Epithelial cell of esophagus (primary cell): ENCODE measurements around the gene MYLK.
"Not testable (repeated sequence)": the region's sequence is repeated elsewhere in the genome, so short reads cannot be mapped to it uniquely, and the experiment has no call there.

Experiments used
- DNase-seq: peaks from one replicate; pipeline ENCODE4 v3.0.0; 2010; ENCODE audit warnings: low read depth
- H3K4me3 ChIP-seq: 2 replicates; pipeline ENCODE4 v1.5.1; 2011; ENCODE audit warnings: mild to moderate bottlenecking, low read length, control low read depth
- CTCF ChIP-seq: IDR thresholded peaks from 2 replicates; pipeline ENCODE4 v1.5.1; 2011; ENCODE audit warnings: low read depth, mild to moderate bottlenecking, low read length, control low read depth, inconsistent platforms; ENCODE audit not compliant: insufficient read depth; ENCODE audit errors: missing control alignments

The MYLK gene

GRCh38 chr3:123739106-123739505, 145.0 kb downstream of the MYLK start:
- TF ChIP-seq CTCF = no peak
- no peak for DNase-seq
- no peak overlapping the region for H3K4me3 ChIP-seq

DNA sequence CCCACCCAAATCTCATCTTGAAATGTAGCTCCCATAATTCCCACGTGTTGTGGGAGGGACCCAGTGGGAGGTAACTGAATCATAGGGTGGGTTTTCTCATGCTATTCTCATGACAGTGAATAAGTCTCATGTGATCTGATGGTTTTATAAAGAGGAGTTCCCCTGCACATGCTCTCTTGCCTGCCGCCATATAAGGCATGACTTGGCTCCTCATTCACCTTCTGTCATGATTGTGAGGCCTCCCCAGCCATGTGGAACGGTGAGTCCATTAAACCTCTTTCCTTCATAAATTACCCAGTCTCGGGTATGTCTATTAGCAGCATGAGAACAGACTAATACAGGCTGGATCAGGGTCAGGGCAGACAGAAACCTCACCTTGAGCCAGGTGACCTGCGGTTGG, 145.6 kb downstream of the MYLK start:
- DNase-seq = not testable (repeated sequence)

DNA sequence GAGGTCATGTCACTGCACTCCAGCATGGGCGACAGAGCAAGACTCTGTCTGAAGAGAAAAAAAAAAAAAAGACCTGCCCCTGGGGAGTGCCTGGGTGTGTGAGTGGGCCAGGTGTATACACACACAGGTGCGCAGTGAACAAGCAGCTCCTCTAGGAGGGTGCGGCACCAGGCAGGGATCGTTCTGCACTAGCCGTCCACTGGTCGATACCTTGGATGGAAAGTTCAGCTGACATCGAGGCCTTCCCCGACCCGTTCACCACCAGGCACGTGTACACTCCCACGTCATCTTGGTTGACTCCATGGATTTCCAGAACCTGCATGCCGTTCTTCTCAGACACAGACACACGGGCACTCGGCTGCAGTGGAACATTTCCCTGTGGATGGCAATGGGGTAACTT, 147.0 kb downstream of the MYLK start:
- no peak for DNase-seq
- no peak for TF ChIP-seq CTCF
- no peak overlapping the region for H3K4me3 ChIP-seq

More for the DNA sequence above, 145.6 kb downstream of the MYLK start:
- not testable (repeated sequence) for H3K4me3 ChIP-seq

DNA sequence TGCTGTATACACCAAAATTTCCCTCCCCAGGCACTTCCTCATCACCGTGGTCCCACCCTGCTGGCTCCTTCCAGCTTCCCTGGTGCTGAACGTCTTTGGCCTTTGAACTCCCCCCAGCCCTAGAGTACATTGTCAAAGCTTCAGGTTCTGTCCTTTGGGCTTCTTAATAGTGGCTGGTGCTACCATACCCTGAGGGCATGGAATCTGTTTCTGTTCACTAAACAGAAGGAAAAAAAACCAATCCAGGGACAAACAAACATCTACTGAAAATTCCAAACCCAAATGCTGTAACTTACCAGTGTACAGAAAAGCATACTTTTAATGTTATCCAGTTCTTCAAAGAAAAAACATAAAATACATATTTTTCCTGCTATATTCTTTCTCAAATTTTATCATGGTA, 148.7 kb downstream of the MYLK start:
- TF ChIP-seq CTCF = no peak
- no peak overlapping the region for H3K4me3 ChIP-seq
- DNase-seq = no peak

GRCh38 chr3:123734527-123734902, 149.6 kb downstream of the MYLK start:
- no peak for TF ChIP-seq CTCF
- no peak overlapping the region for H3K4me3 ChIP-seq
- no peak for DNase-seq

- no peak overlapping the region for H3K4me3 ChIP-seq
- TF ChIP-seq CTCF = no peak
- peak; percentile 90 for DNase-seq
These were observed 150.2 kb downstream of the MYLK start for GRCh38 chr3:123733805-123734526.

DNA sequence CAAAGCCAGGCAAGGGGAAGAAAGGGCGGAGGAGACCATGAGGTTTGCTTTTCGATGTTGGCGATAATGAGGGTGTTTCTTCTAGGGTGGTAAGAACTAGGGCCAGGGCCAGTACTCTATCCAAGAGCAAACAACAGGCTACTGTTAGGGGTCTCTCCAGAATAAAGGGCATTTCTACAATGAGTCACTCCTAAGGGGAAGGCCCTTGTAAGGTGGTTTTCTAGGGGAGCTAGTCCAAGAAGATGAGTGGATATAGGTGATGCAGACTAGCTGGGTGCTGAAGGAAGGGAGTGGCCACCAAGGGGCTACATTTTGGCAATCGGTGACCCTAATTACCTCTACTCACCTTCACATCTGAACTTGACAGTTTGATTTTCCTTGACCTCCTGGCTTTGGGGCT, 150.8 kb downstream of the MYLK start:
- TF ChIP-seq CTCF = no peak
- DNase-seq = peak; percentile 20
- H3K4me3 ChIP-seq = no peak overlapping the region
